Erythroblast (primary cell): ENCODE data around the gene TMEM52.

Experiments used
- GATA1 ChIP-seq: IDR thresholded peaks from 2 replicates; pipeline ENCODE4 v1.6.1; 2011; ENCODE audit warnings: low read depth, mild to moderate bottlenecking, control low read depth, low read length, moderate library complexity
- POLR2A ChIP-seq: IDR thresholded peaks from 2 replicates; pipeline ENCODE4 v1.6.1; 2011; ENCODE audit warnings: mild to moderate bottlenecking, low read length

- TF ChIP-seq POLR2A (no peak), GATA1 (no peak)
These were observed 5.8 kb upstream of the TMEM52 start for GRCh38 chr1:1924849-1925248.
